Left ventricle myocardium inferior (tissue), 1 donor: ENCODE data around the gene UBE2Q2. TPM values are rescaled to one million over a fixed set of nuclear protein-coding genes. Genes with fewer than 3 reads are reported as not detected.

Source experiments
- DNase-seq: peaks from one replicate; pipeline ENCODE4 v3.0.0-alpha.2; 2020
- H3K27ac ChIP-seq: fragments of 200-600 bp; replicated peaks from 2 replicates; pipeline ENCODE4 v1.8.0; 2021
- H3K27me3 ChIP-seq: fragments of 200-600 bp; 2 replicates; pipeline ENCODE4 v1.8.0; 2021; ENCODE audit warnings: low read depth
- H3K36me3 ChIP-seq: fragments of 200-600 bp; 2 replicates; pipeline ENCODE4 v1.8.0; 2021
- H3K4me1 ChIP-seq: fragments of 200-600 bp; 2 replicates; pipeline ENCODE4 v1.8.0; 2021
- H3K4me3 ChIP-seq: fragments of 200-600 bp; 2 replicates; pipeline ENCODE4 v1.8.0; 2021; ENCODE audit warnings: mild to moderate bottlenecking, moderate library complexity
- H3K9me3 ChIP-seq: fragments of 200-600 bp; replicated peaks from 2 replicates; pipeline ENCODE4 v1.8.0; 2021
- intact Hi-C: fragments of 100-400 bp; cut with micrococcal nuclease; formaldehyde crosslinking; loops from one replicate; pipeline ENCODE4 v1.11.0; 2022
- total RNA-seq: library from RNA; stranded (reverse); fragmentation: NEBNext Ultra II Directional; extraction: Animal tissue kit (Norgen Biotek cat#: 25700); gene quantifications from one replicate; pipeline ENCODE4 v1.2.1, GENCODE V29; 2021
- TF ChIP-seq, protein P1 (sequence below): fragments of 200-600 bp; IDR thresholded peaks from 2 replicates; pipeline ENCODE4 v1.8.0; 2021; ENCODE audit warnings: antibody characterized with exemption, mild to moderate bottlenecking, borderline replicate concordance
- donor health status: DM: no; HTN: yes; CAD: no; lungs with severe emphysema.

The UBE2Q2 gene
- total RNA-seq, 1 donor from 2014 or later, result 27.8 TPM

DNA sequence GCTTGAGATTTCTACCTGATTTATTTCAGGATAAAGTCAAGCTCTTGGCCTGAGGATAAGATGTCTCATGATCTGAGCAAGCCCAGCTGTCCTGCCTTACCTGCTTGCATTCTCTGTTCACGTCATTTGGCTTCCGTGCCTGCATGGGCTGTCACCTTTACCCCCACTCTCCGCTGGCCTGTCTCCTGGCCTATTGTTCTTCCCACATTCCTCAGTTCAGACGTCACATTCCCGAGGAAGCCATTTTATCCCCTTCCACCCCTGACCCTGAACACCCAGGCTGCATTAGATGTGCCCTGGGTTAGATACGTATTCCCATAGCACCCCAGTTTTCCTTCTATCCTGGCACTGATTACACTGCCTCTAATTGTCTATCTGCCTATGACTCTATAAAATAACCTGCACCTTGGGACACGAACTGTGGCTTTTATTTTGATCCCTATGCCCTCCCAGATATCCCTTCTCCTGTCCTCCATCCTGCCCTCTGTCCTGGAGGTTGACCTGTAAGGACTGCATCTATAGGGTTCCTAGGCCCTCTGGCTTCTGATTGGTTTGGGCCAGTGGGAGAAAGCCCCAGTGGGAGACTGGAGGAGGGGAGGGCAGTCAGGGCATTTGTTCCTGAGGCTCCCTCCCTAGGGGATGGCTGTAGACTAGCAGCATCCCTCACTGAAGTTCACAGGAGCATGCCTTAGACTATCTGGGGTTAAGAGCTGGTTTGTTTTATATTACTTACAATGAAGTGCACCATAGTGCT, 19.2 kb upstream of the UBE2Q2 start:
- no peak for DNase-seq
- no peaks in the 10 kb centered on the region for H3K9me3 ChIP-seq
- TF ChIP-seq, protein P1, sequence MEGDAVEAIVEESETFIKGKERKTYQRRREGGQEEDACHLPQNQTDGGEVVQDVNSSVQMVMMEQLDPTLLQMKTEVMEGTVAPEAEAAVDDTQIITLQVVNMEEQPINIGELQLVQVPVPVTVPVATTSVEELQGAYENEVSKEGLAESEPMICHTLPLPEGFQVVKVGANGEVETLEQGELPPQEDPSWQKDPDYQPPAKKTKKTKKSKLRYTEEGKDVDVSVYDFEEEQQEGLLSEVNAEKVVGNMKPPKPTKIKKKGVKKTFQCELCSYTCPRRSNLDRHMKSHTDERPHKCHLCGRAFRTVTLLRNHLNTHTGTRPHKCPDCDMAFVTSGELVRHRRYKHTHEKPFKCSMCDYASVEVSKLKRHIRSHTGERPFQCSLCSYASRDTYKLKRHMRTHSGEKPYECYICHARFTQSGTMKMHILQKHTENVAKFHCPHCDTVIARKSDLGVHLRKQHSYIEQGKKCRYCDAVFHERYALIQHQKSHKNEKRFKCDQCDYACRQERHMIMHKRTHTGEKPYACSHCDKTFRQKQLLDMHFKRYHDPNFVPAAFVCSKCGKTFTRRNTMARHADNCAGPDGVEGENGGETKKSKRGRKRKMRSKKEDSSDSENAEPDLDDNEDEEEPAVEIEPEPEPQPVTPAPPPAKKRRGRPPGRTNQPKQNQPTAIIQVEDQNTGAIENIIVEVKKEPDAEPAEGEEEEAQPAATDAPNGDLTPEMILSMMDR, result no peak
- no peaks in the 10 kb centered on the region for H3K4me1 ChIP-seq
- H3K4me3 ChIP-seq, result no peak overlapping the region
- intact Hi-C loops, result no loop called here
- no peaks in the 10 kb centered on the region for H3K36me3 ChIP-seq
- H3K27ac ChIP-seq, result no peak overlapping the region
- peaks cover 4% of the 10 kb centered on the region for H3K27me3 ChIP-seq

DNA sequence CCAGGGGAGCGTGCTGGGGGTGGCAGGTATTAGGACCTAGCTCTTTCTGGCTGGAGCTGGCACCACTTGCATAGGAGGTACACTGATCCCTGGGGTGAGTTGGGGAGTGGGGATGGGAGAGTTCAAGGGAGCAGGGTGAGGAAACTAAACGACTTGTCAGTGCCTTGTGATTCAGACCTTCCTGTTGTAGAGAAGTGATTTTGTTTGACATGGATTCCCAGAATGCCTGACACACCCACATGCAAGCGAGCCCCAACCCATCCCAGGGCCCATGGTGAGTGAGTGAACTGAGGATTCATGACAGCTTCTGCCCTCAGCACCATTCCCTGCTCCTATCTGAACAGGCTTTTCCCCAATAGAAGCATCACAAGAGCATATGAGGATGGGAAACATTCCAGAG, 15.6 kb upstream of the UBE2Q2 start:
- Histone ChIP-seq H3K36me3 (no peaks in the 10 kb centered on the region), H3K4me1 (no peaks in the 10 kb centered on the region), H3K27ac (no peak overlapping the region), H3K27me3 (peaks cover 4% of the 10 kb centered on the region), H3K4me3 (no peak overlapping the region), H3K9me3 (no peaks in the 10 kb centered on the region)
- TF ChIP-seq, protein P1, result no peak
- no peak for DNase-seq
- intact Hi-C loops, result no loop called here

DNA sequence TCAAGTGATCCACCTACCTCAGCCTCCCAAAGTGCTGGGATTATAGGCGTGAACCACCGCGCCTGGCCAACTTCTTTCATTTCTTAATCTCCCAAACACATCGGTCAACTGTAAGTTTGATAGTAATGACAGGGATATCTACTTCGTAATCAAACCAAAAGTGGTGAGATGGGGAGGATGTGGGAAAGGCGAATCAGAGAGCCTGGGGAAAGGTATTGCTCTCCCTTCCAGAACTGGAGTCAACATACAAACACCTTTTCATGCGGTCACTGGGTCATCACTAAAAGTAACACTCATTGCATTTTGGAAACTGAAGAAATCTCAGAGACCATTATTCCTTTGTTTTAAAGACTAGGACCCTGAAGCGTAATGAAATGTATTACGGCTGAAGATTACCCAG, 14.8 kb upstream of the UBE2Q2 start:
- TF ChIP-seq, protein P1, result no peak
- no peak for DNase-seq
- intact Hi-C loops, result no loop called here
- no peak overlapping the region for H3K27ac ChIP-seq
- H3K4me3 ChIP-seq, result no peak overlapping the region
- H3K4me1 ChIP-seq, result no peaks in the 10 kb centered on the region
- peaks cover 4% of the 10 kb centered on the region for H3K27me3 ChIP-seq
- no peaks in the 10 kb centered on the region for H3K36me3 ChIP-seq
- no peaks in the 10 kb centered on the region for H3K9me3 ChIP-seq

DNA sequence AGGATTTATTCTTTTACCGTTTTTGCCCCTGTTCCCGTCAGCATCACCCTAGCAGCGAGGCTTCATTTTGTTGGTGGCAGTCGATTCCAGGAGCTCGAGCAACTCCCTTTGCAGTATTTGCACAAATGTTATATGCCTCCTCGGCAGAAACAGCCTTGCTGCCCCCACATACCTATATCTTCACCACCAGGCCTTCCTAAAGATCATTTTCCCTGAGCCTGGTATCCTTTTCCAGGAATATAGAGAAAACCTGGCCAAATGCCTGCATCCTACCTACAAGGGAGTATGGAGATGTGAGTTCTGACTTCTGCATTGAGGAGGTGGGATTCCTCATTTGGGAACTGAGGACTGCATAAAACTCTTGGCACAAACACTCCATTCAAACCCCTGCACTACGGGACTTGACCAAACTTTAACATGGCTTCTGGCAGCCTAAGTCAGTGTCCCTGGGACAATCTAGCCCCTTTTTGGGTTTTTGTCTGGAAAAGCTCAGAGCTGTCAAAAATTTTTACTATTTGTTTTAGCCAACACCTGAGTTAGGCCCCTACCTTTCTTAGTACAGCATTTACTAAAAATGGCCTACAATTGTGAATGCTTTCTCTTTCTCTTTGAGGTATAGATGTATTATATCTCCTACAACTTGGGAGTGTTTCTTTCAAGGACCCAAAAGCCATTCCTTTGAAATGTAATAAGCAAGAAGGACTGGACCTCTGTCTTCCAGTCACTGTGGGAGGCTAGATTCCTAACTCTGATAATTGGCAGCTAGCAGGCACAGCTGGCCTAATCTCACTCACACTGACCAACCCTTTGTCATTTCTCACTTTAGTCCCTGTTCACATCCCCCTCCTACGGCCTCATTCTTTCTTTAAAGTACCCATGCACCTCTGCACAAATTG, 12.1 kb upstream of the UBE2Q2 start:
- no peak overlapping the region for H3K4me3 ChIP-seq
- intact Hi-C loops, result no loop called here
- no peaks in the 10 kb centered on the region for H3K9me3 ChIP-seq
- no peaks in the 10 kb centered on the region for H3K36me3 ChIP-seq
- TF ChIP-seq, protein P1, result no peak
- H3K27me3 ChIP-seq, result peaks cover 2% of the 10 kb centered on the region
- DNase-seq, result no peak
- H3K27ac ChIP-seq, result no peak overlapping the region
- peaks cover 3% of the 10 kb centered on the region for H3K4me1 ChIP-seq

DNA sequence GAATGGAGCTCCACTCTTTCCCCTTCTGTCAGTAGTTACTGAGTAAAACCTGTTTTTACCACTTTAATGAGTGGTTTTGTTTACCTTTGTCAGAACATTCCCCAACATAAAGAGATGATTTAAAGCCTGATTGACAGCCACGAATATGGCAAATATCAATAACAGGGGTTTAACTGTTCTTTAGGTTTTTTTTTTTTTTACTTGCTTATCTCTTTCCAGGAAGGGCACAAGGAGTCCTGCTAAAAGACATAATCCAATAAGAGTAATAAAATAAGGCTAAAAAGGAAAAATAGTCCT, 11.5 kb upstream of the UBE2Q2 start:
- no peak overlapping the region for H3K27ac ChIP-seq
- TF ChIP-seq, protein P1, result no peak
- DNase-seq, result no peak
- H3K9me3 ChIP-seq, result no peaks in the 10 kb centered on the region
- peaks cover 9% of the 10 kb centered on the region for H3K4me1 ChIP-seq
- H3K36me3 ChIP-seq, result no peaks in the 10 kb centered on the region
- intact Hi-C loops, result no loop called here
- H3K4me3 ChIP-seq, result no peak overlapping the region
- H3K27me3 ChIP-seq, result no peaks in the 10 kb centered on the region
